ENCODE measurements around the gene TP53I11. TPM values are rescaled to one million over a fixed set of nuclear protein-coding genes. Genes with fewer than 3 reads are reported as not detected.

Gene TP53I11
- total and polyA plus RNA-seq, 9 of the 15 experiments (the other 6 are each of a cell fraction or from before 2014, with no cell fraction given) = 0.14 to 2.5 (median 1.2) TPM; not detected in 2

DNA sequence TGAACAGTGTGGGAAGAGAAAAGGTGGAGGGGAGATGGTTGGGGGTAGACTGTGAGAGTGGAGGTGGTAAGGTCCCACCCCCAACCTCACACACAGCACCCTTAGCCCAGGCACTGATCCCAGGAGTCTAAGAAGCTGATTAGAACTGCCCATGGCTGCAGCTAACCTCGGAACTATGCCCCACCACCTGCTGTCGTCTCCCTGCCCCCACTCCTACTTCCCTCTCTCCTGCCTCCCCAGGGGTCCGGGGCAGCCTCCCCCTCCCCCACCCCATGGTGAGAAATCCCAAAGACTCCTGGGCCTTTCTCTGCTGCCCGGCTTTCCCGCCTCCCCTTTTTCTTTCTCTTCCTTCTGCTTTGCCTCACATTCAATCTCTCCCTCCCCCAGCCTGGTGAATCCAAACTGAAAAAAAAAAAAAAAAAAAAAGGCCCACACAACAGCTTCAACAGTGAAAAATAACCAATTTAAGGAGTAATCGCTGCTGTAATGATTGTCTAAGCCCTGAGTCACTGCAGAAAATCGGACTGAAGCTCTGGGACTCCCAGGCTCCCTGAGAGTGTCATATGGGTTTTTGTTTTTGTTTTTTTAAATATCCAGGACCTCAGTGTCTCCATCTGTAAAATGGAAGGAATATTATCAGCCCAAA, 9.6 kb upstream of the TP53I11 start:
- WGBS (ENCODE audit: insufficient coverage, low coverage, missing lambda C conversion rate) = 0% methylated on average over 4 of the region's 7 CpGs
- intact Hi-C loops (cut with micrococcal nuclease) = no loop called here
- H3K9me1 ChIP-seq (ENCODE audit: control insufficient read depth, insufficient read depth, low read length) = no peaks in the 10 kb centered on the region
- ATAC-seq (no peak), FAIRE-seq (no peak), DNase-seq (ENCODE audit: extremely low read depth in 1 of 4, low spot score in 3 of 4) (peak in 1 of 4 experiments; percentile 24)
- no peak overlapping the region for H3K9ac ChIP-seq (ENCODE audit: insufficient read depth in 1 of 2, low read depth in 2 of 2, low read length in 2 of 2)
- peaks cover 0 to 31% of the 10 kb centered on the region in 2 experiments; a peak in 2 of 5 replicates for H3K27me3 ChIP-seq (ENCODE audit: control insufficient read depth in 2 of 2, insufficient read depth in 2 of 2, low read length in 2 of 2)
- no TSS peak for BruUV-seq (replicated peaks)
- no peaks in the 10 kb centered on the region; the same call in none of the 2 replicates for H4K20me1 ChIP-seq (replicated peaks; ENCODE audit: control insufficient read depth, insufficient read depth, low read length)
- no peaks in the 10 kb centered on the region for H3K9me3 ChIP-seq (replicated peaks; ENCODE audit: control insufficient read depth, insufficient read depth, low read depth, low read length)
- H3K36me3 ChIP-seq (ENCODE audit: control insufficient read depth, insufficient read depth, low read length) = no peaks in the 10 kb centered on the region
- H3K4me3 ChIP-seq = no peak overlapping the region
- H3K4me2 ChIP-seq (ENCODE audit: insufficient read depth, low read length) = no peak overlapping the region
- ChIA-PET CTCF (ENCODE audit: low intra/inter-chr PET ratio) (no interaction called here), POLR2A (interaction anchor here (0.7 to 1.9 kb wide), 3 partner anchors 9 to 14 kb away, joined by 4 to 6 read pairs (median 4); no protein-coding TSS in a partner anchor)
- H2AFZ ChIP-seq (ENCODE audit: low read depth, low read length) = no peak overlapping the region
- in situ Hi-C loops (cut with MboI) = no loop called here
- no peak overlapping the region for H3K27ac ChIP-seq (ENCODE audit: extremely low read depth, low read depth, low read length)
- TF ChIP-seq IRF1 (CRISPR knock-in tag; IDR thresholded peaks at IDR 0.05; ENCODE audit: borderline replicate concordance) (no peak), XRCC3 (IDR thresholded peaks at IDR 0.05) (no peak), KDM5B (IDR thresholded peaks at IDR 0.05; ENCODE audit: insufficient replicate concordance, low read depth, low read length) (no peak), MEIS2 (IDR thresholded peaks at IDR 0.05; ENCODE audit: partially characterized antibody) (no peak), ZNF165 (CRISPR knock-in tag; IDR thresholded peaks at IDR 0.05; ENCODE audit: borderline replicate concordance) (no peak), MIER1 (IDR thresholded peaks at IDR 0.05; ENCODE audit: low read depth) (no peak), SMARCC2 (IDR thresholded peaks at IDR 0.05; ENCODE audit: low read depth) (no peak), PBX2 (CRISPR knock-in tag; IDR thresholded peaks at IDR 0.05; ENCODE audit: low read depth) (no peak), PBX2 (tag; conservative IDR thresholded peaks at IDR 0.05; ENCODE audit: low read depth) (no peak), ZNF354B (CRISPR knock-in tag; IDR thresholded peaks at IDR 0.05) (no peak), ARNT (IDR thresholded peaks at IDR 0.05) (no peak)
- no peaks in the 10 kb centered on the region for H3K79me2 ChIP-seq (ENCODE audit: control insufficient read depth, insufficient read depth, low read length)
- peaks cover 0 to 7% of the 10 kb centered on the region in 2 experiments; a peak in 4 of 5 replicates for H3K4me1 ChIP-seq (replicated peaks in 1 of 2; ENCODE audit: control insufficient read depth in 2 of 2, insufficient read depth in 2 of 2, low read length in 2 of 2)

Data from K562 (cell line).